HepG2 (cell line): ENCODE results near the gene RFXANK. TPM values are rescaled to one million over a fixed set of nuclear protein-coding genes. Genes with fewer than 3 reads are reported as not detected.

Experiments
- ARID2 ChIP-seq: sonication (generic); formaldehyde crosslinking; IDR thresholded peaks from 2 replicates; pipeline ENCODE4 v1.8.1; 2022; ENCODE audit warnings: mild to moderate bottlenecking, missing genetic modification reagents, borderline replicate concordance
- ARNT ChIP-seq: fragments of 450-650 bp; IDR thresholded peaks from 2 replicates; pipeline ENCODE4 v1.6.1; 2017
- JUN ChIP-seq: sonication (generic); formaldehyde crosslinking; IDR thresholded peaks from 2 replicates; pipeline ENCODE4 v1.4.0; 2020; ENCODE audit warnings: mild to moderate bottlenecking, missing genetic modification reagents
- KAT8 ChIP-seq: IDR thresholded peaks from 2 replicates; pipeline ENCODE4 v1.6.1; 2016; ENCODE audit warnings: missing genetic modification reagents, missing compliant biosample characterization
- KDM5B ChIP-seq: sonication (generic); formaldehyde crosslinking; IDR thresholded peaks from 2 replicates; pipeline ENCODE4 v1.4.0; 2020; ENCODE audit warnings: missing genetic modification reagents, mild to moderate bottlenecking, borderline replicate concordance
- MIER2 ChIP-seq: IDR thresholded peaks from 2 replicates; pipeline ENCODE4 v1.6.1; 2016; ENCODE audit warnings: missing biosample characterization, missing genetic modification reagents
- MTA1 ChIP-seq: sonication (generic); formaldehyde crosslinking; IDR thresholded peaks from 2 replicates; pipeline ENCODE4 v1.4.0; 2020; ENCODE audit warnings: missing genetic modification reagents, mild to moderate bottlenecking, borderline replicate concordance
- NONO ChIP-seq, 2 experiments: fragments of 450-650 bp in 1 of 2; sonication (generic) in 1 of 2; formaldehyde crosslinking in 1 of 2; IDR thresholded peaks in 1 of 2; conservative IDR thresholded peaks in 1 of 2; 2 replicates each; pipeline versions ENCODE4 v1.6.1 to v1.8.0; 2017 to 2022; ENCODE audit warnings: mild to moderate bottlenecking in 1 of 2, missing genetic modification reagents in 1 of 2, moderate library complexity in 1 of 2
- PHF21A ChIP-seq: sonication (generic); formaldehyde crosslinking; IDR thresholded peaks from 2 replicates; pipeline ENCODE4 v1.5.0; 2020; ENCODE audit warnings: mild to moderate bottlenecking, missing genetic modification reagents
- RAD51 ChIP-seq: fragments of 450-650 bp; IDR thresholded peaks from 2 replicates; pipeline ENCODE4 v1.6.1; 2016; ENCODE audit warnings: borderline replicate concordance
- ZBTB25 ChIP-seq: IDR thresholded peaks from 2 replicates; pipeline ENCODE4 v1.6.1; 2018; ENCODE audit warnings: missing genetic modification reagents
- ZFP82 ChIP-seq: sonication (generic); formaldehyde crosslinking; IDR thresholded peaks from 2 replicates; pipeline ENCODE4 v1.5.1; 2020; ENCODE audit warnings: mild to moderate bottlenecking, missing genetic modification reagents, borderline replicate concordance
- ZNF382 ChIP-seq: sonication (generic); formaldehyde crosslinking; IDR thresholded peaks from 2 replicates; pipeline ENCODE4 v1.5.0; 2020; ENCODE audit warnings: missing genetic modification reagents, mild to moderate bottlenecking, borderline replicate concordance
- ZNF563 ChIP-seq: sonication (generic); formaldehyde crosslinking; IDR thresholded peaks from 2 replicates; pipeline ENCODE4 v1.8.0; 2022; ENCODE audit warnings: mild to moderate bottlenecking, moderate library complexity, missing genetic modification reagents
- ZNF639 ChIP-seq: conservative IDR thresholded peaks from 2 replicates; pipeline ENCODE4 v1.6.1; 2018; ENCODE audit warnings: missing genetic modification reagents
- ZNF704 ChIP-seq: sonication (generic); formaldehyde crosslinking; IDR thresholded peaks from 2 replicates; pipeline ENCODE4 v1.8.1; 2023; ENCODE audit warnings: mild to moderate bottlenecking, inconsistent platforms, moderate library complexity, missing genetic modification reagents, borderline replicate concordance
- ZNF746 ChIP-seq: sonication (generic); formaldehyde crosslinking; IDR thresholded peaks from 2 replicates; pipeline ENCODE4 v1.8.0; 2022; ENCODE audit warnings: mild to moderate bottlenecking, missing genetic modification reagents
- ZNF879 ChIP-seq: sonication (generic); formaldehyde crosslinking; IDR thresholded peaks from 2 replicates; pipeline ENCODE4 v1.8.1; 2023; ENCODE audit warnings: missing genetic modification reagents
- ZSCAN31 ChIP-seq: sonication (generic); formaldehyde crosslinking; IDR thresholded peaks from 2 replicates; pipeline ENCODE4 v1.5.0; 2020; ENCODE audit warnings: low read depth, mild to moderate bottlenecking, missing genetic modification reagents
- ZSCAN5A ChIP-seq: sonication (generic); formaldehyde crosslinking; IDR thresholded peaks from 2 replicates; pipeline ENCODE4 v1.8.0; 2022; ENCODE audit warnings: mild to moderate bottlenecking, missing genetic modification reagents, borderline replicate concordance
- ZUFSP ChIP-seq: sonication (generic); formaldehyde crosslinking; IDR thresholded peaks from 2 replicates; pipeline ENCODE4 v1.9.0; 2021; ENCODE audit warnings: missing genetic modification reagents, mild to moderate bottlenecking, borderline replicate concordance
- ZZZ3 ChIP-seq: sonication (generic); formaldehyde crosslinking; IDR thresholded peaks from 2 replicates; pipeline ENCODE4 v1.4.0; 2020; ENCODE audit warnings: missing genetic modification reagents, mild to moderate bottlenecking, borderline replicate concordance
- polyA plus RNA-seq, 8 experiments: library from polyadenylated mRNA; depleted of rRNA in 3 of 8; stranded (reverse) in 7 of 8; unstranded in 1 of 8; fragments of >200 nt; fragmentation: Illumina TruSeq in 4 of 8; extraction: Trizol in 4 of 8; gene quantifications; 2 replicates each; pipeline versions ENCODE4 v1.2.1 to v1.2.3, GENCODE V29; 2011 to 2016; ENCODE audit warnings: low read depth in 4 of 8, missing spikeins in 1 of 8, mixed read lengths in 1 of 8; ENCODE audit not compliant: insufficient read depth in 1 of 8
- total RNA-seq, 5 experiments: library from RNA; depleted of rRNA; stranded (reverse); fragments of >200 nt; fragmentation: Illumina TruSeq; extraction: Trizol; gene quantifications; 2 replicates each; pipeline ENCODE4 v1.2.3, GENCODE V29; 2016; ENCODE audit warnings: low read depth in 1 of 5

Gene RFXANK
- total and polyA plus RNA-seq, 2 of the 13 experiments (the other 11 are each of a cell fraction or from before 2014, with no cell fraction given), result 49.9 to 80.7 TPM

GRCh38 chr19:19192078-19192882, at the start of gene RFXANK, which contains the start of gene BORCS8 (continued):
- TF ChIP-seq ZSCAN5A (no peak; the same call in 1 of the 2 replicates), ARID2 (no peak), ZNF704 (CRISPR knock-in tag) (peak; percentile 68; the same call in 1 of the 2 replicates), ZSCAN31 (CRISPR knock-in tag) (peak; percentile 80), KDM5B (CRISPR knock-in tag) (peak; percentile 85), ZNF639 (CRISPR knock-in tag) (peak; percentile 77), ZNF879 (CRISPR knock-in tag) (no peak), RAD51 (no peak), JUN (CRISPR knock-in tag) (peak; percentile 76; the same call in 1 of the 2 replicates), ZNF382 (CRISPR knock-in tag) (no peak), ZNF563 (peak; percentile 74; the same call in 1 of the 2 replicates), MTA1 (CRISPR knock-in tag) (peak; percentile 77), NONO (IDR thresholded peaks at IDR 0.05) (no peak), NONO (CRISPR knock-in tag; conservative IDR thresholded peaks at IDR 0.05) (peak; percentile 80), ZBTB25 (CRISPR knock-in tag) (peak; percentile 87; the same call in 1 of the 2 replicates), MIER2 (CRISPR knock-in tag) (no peak; the same call in 1 of the 2 replicates), ZZZ3 (peak; percentile 76; the same call in 1 of the 2 replicates), ARNT (no peak), ZNF746 (CRISPR knock-in tag) (peak; percentile 62), ZFP82 (CRISPR knock-in tag) (0 out of 2 replicates have a peak, but pooled peaks have one; percentile 53), ZUFSP (CRISPR knock-in tag) (no peak), PHF21A (CRISPR knock-in tag) (peak; percentile 45), KAT8 (CRISPR knock-in tag) (peak; percentile 96)
